ENCODE data around the gene GXYLT2.

- no peak for TF ChIP-seq CTCF (IDR thresholded peaks at IDR 0.05; ENCODE audit: low read depth, low read length)
- TF ChIP-seq EZH2phosphoT487 (IDR thresholded peaks at IDR 0.05; ENCODE audit: low read depth): no peak
Measured at GRCh38 chr3:72862314-72863090, 25.3 kb upstream of the GXYLT2 start.

Measured in OCI-LY3 (cell line).